ENCODE data around the gene HLA-DQA1.

The HLA-DQA1 gene

GRCh38 chr6:32621372-32621771 lies 15.8 kb upstream of the HLA-DQA1 start:
- TF ChIP-seq EZH2phosphoT487 (conservative IDR thresholded peaks at IDR 0.05; ENCODE audit: low read length): no peak
- TF ChIP-seq CTCF (IDR thresholded peaks at IDR 0.05; ENCODE audit: insufficient read depth, low read length, poor library complexity, severe bottlenecking): no peak
- H3K4me2 ChIP-seq (ENCODE audit: low read depth, low read length, poor library complexity, severe bottlenecking): no peak overlapping the region

GRCh38 chr6:32622545-32623401 lies 14.4 kb upstream of the HLA-DQA1 start:
- peaks cover 29% of the 10 kb centered on the region for H3F3A ChIP-seq (ENCODE audit: insufficient read depth)
- peak overlapping the region; percentile 35 for H3K4me3 ChIP-seq (ENCODE audit: insufficient read depth, low read length, poor library complexity, severe bottlenecking)
- H3K79me2 ChIP-seq (ENCODE audit: insufficient read depth, low read length): no peaks in the 10 kb centered on the region
- H3K9me3 ChIP-seq (ENCODE audit: insufficient read depth, low read length): no peaks in the 10 kb centered on the region
- H3K4me2 ChIP-seq (ENCODE audit: low read depth, low read length, poor library complexity, severe bottlenecking): peak overlapping the region; percentile 83
- H3K36me3 ChIP-seq (ENCODE audit: low read length): 0 out of 2 replicates have a peak, but pooled peaks cover 2% of the 10 kb centered on the region
- TF ChIP-seq EZH2phosphoT487 (conservative IDR thresholded peaks at IDR 0.05; ENCODE audit: low read length): no peak
- TF ChIP-seq CTCF (IDR thresholded peaks at IDR 0.05; ENCODE audit: insufficient read depth, low read length, poor library complexity, severe bottlenecking): peak; percentile 75
- peak overlapping the region; percentile 50 for H3K9ac ChIP-seq (ENCODE audit: low read length)
- no peak overlapping the region for H2AFZ ChIP-seq (ENCODE audit: low read depth, low read length, severe bottlenecking)
- H3K9me2 ChIP-seq (replicated peaks; ENCODE audit: insufficient read depth, low read length): no peaks in the 10 kb centered on the region
- no peaks in the 10 kb centered on the region for H4K20me1 ChIP-seq (ENCODE audit: low read depth, low read length)
- peak overlapping the region; percentile 96 for H3K27ac ChIP-seq (ENCODE audit: low read depth, low read length)
- no peaks in the 10 kb centered on the region for H3K27me3 ChIP-seq (ENCODE audit: low read length)

More at GRCh38 chr6:32621372-32621771, 15.8 kb upstream of the HLA-DQA1 start:
- no peak overlapping the region for H2AFZ ChIP-seq (ENCODE audit: low read depth, low read length, severe bottlenecking)
- H3K9me3 ChIP-seq (ENCODE audit: insufficient read depth, low read length): no peaks in the 10 kb centered on the region
- H3K27ac ChIP-seq (ENCODE audit: low read depth, low read length): no peak overlapping the region
- H3K79me2 ChIP-seq (ENCODE audit: insufficient read depth, low read length): no peaks in the 10 kb centered on the region
- H4K20me1 ChIP-seq (ENCODE audit: low read depth, low read length): no peaks in the 10 kb centered on the region
- H3K9me2 ChIP-seq (replicated peaks; ENCODE audit: insufficient read depth, low read length): no peaks in the 10 kb centered on the region
- H3K4me3 ChIP-seq (ENCODE audit: insufficient read depth, low read length, poor library complexity, severe bottlenecking): no peak overlapping the region
- no peaks in the 10 kb centered on the region for H3K27me3 ChIP-seq (ENCODE audit: low read length)
- H3F3A ChIP-seq (ENCODE audit: insufficient read depth): peaks cover 26% of the 10 kb centered on the region
- 0 out of 2 replicates have a peak, but pooled peaks cover 3% of the 10 kb centered on the region for H3K36me3 ChIP-seq (ENCODE audit: low read length)
- H3K9ac ChIP-seq (ENCODE audit: low read length): no peak overlapping the region

GRCh38 chr6:32623693-32624092 lies 13.5 kb upstream of the HLA-DQA1 start:
- H3K4me2 ChIP-seq (ENCODE audit: low read depth, low read length, poor library complexity, severe bottlenecking): peak overlapping the region; percentile 83

More at GRCh38 chr6:32623693-32624092, 13.5 kb upstream of the HLA-DQA1 start:
- no peaks in the 10 kb centered on the region for H3K79me2 ChIP-seq (ENCODE audit: insufficient read depth, low read length)
- H3K9me3 ChIP-seq (ENCODE audit: insufficient read depth, low read length): no peaks in the 10 kb centered on the region
- no peaks in the 10 kb centered on the region for H3K9me2 ChIP-seq (replicated peaks; ENCODE audit: insufficient read depth, low read length)
- no peaks in the 10 kb centered on the region for H4K20me1 ChIP-seq (ENCODE audit: low read depth, low read length)
- H3K27me3 ChIP-seq (ENCODE audit: low read length): no peaks in the 10 kb centered on the region
- peaks cover 37% of the 10 kb centered on the region for H3F3A ChIP-seq (ENCODE audit: insufficient read depth)
- peak overlapping the region; percentile 26 for H3K9ac ChIP-seq (ENCODE audit: low read length)
- H3K36me3 ChIP-seq (ENCODE audit: low read length): no peaks in the 10 kb centered on the region
- TF ChIP-seq EZH2phosphoT487 (conservative IDR thresholded peaks at IDR 0.05; ENCODE audit: low read length) (no peak), CTCF (IDR thresholded peaks at IDR 0.05; ENCODE audit: insufficient read depth, low read length, poor library complexity, severe bottlenecking) (no peak)
- peak overlapping the region; percentile 22 for H3K4me3 ChIP-seq (ENCODE audit: insufficient read depth, low read length, poor library complexity, severe bottlenecking)
- peak overlapping the region; percentile 96 for H3K27ac ChIP-seq (ENCODE audit: low read depth, low read length)
- no peak overlapping the region for H2AFZ ChIP-seq (ENCODE audit: low read depth, low read length, severe bottlenecking)
